WTC11 (cell line): ENCODE results near the gene GLIPR1L2. TPM values are rescaled to one million over a fixed set of nuclear protein-coding genes. Genes with fewer than 3 reads are reported as not detected.

Experiments
- ATAC-seq: fragments of 200-7000 bp; cut with Tn5 transposase; 2 replicates; pipeline ENCODE4 v1.10.0; 2021; ENCODE audit warnings: mild to moderate bottlenecking, moderate library complexity
- CTCF ChIA-PET: fragments of 300-600 bp; sonication (Branson Sonifier 250); formaldehyde crosslinking; loops from one replicate; lab custom pipeline; 2021; ENCODE audit warnings: antibody characterized with exemption; lab: Charles Lee
- POLR2A ChIA-PET: fragments of 350-600 bp; sonication (Branson Sonifier 250); formaldehyde crosslinking; loops from one replicate; lab custom pipeline; 2021; ENCODE audit warnings: antibody characterized with exemption; lab: Charles Lee
- DNase-seq: peaks from one replicate; pipeline ENCODE4 v3.0.0; 2021; ENCODE audit warnings: low spot score
- H3K27ac Mint-ChIP-seq: 2 replicates; pipeline ENCODE4 v1.8.0; 2021; ENCODE audit warnings: mixed read lengths
- H3K27me3 Mint-ChIP-seq: 2 replicates; pipeline ENCODE4 v1.8.0; 2021; ENCODE audit warnings: low read depth, mild to moderate bottlenecking, moderate library complexity, mixed read lengths
- H3K36me3 Mint-ChIP-seq: 2 replicates; pipeline ENCODE4 v1.8.0; 2021; ENCODE audit warnings: mixed read lengths
- H3K4me1 Mint-ChIP-seq: 2 replicates; pipeline ENCODE4 v1.8.0; 2022; ENCODE audit warnings: mixed read lengths
- H3K4me3 Mint-ChIP-seq: 2 replicates; pipeline ENCODE4 v1.8.0; 2021; ENCODE audit warnings: mild to moderate bottlenecking, moderate library complexity, mixed read lengths
- H3K9me3 Mint-ChIP-seq: 2 replicates; pipeline ENCODE4 v1.8.0; 2021; ENCODE audit warnings: mixed read lengths
- ATF1 ChIP-seq: sonication (generic); formaldehyde crosslinking; IDR thresholded peaks from 2 replicates; pipeline ENCODE4 v1.8.1; 2023; ENCODE audit warnings: mild to moderate bottlenecking, moderate library complexity, missing genetic modification reagents
- ATF2 ChIP-seq: sonication (generic); formaldehyde crosslinking; IDR thresholded peaks from 2 replicates; pipeline ENCODE4 v1.8.1; 2022; ENCODE audit warnings: low read depth, missing genetic modification reagents, borderline replicate concordance
- CDX4 ChIP-seq: fragments of 250-450 bp; sonication (Bioruptor Pico); IDR thresholded peaks from 2 replicates; pipeline ENCODE4 v1.9.0; 2021; ENCODE audit warnings: moderate library complexity, mild to moderate bottlenecking, inconsistent platforms, borderline replicate concordance
- CREB1 ChIP-seq: sonication (generic); formaldehyde crosslinking; IDR thresholded peaks from 2 replicates; pipeline ENCODE4 v1.8.0; 2023; ENCODE audit warnings: mild to moderate bottlenecking, missing genetic modification reagents
- CREM ChIP-seq: sonication (generic); formaldehyde crosslinking; IDR thresholded peaks from 2 replicates; pipeline ENCODE4 v1.8.1; 2022; ENCODE audit warnings: mild to moderate bottlenecking, missing genetic modification reagents, moderate library complexity
- E2F4 ChIP-seq: sonication (generic); formaldehyde crosslinking; IDR thresholded peaks from 2 replicates; pipeline ENCODE4 v1.8.1; 2022; ENCODE audit warnings: low read depth, mild to moderate bottlenecking, moderate library complexity, missing genetic modification reagents, borderline replicate concordance
- ERG ChIP-seq: fragments of 250-450 bp; sonication (Bioruptor Pico); IDR thresholded peaks from 2 replicates; pipeline ENCODE4 v1.8.0; 2021; ENCODE audit warnings: mild to moderate bottlenecking
- FOXK1 ChIP-seq: sonication (generic); formaldehyde crosslinking; IDR thresholded peaks from 2 replicates; pipeline ENCODE4 v1.8.0; 2022; ENCODE audit warnings: mild to moderate bottlenecking, moderate library complexity, missing genetic modification reagents
- KAT7 ChIP-seq: sonication (generic); formaldehyde crosslinking; IDR thresholded peaks from 2 replicates; pipeline ENCODE4 v1.8.1; 2023; ENCODE audit warnings: missing genetic modification reagents, mild to moderate bottlenecking, borderline replicate concordance
- MYBL2 ChIP-seq: sonication (generic); formaldehyde crosslinking; IDR thresholded peaks from 2 replicates; pipeline ENCODE4 v1.8.1; 2023; ENCODE audit warnings: mild to moderate bottlenecking, moderate library complexity, missing genetic modification reagents
- OVOL2 ChIP-seq: fragments of 250-450 bp; sonication (Bioruptor Pico); IDR thresholded peaks from 2 replicates; pipeline ENCODE4 v1.9.0; 2021; ENCODE audit warnings: mild to moderate bottlenecking, borderline replicate concordance
- PREB ChIP-seq: sonication (generic); formaldehyde crosslinking; IDR thresholded peaks from 2 replicates; pipeline ENCODE4 v1.8.1; 2022; ENCODE audit warnings: mild to moderate bottlenecking, missing genetic modification reagents, moderate library complexity, borderline replicate concordance
- SMAD4 ChIP-seq: sonication (generic); formaldehyde crosslinking; IDR thresholded peaks from 2 replicates; pipeline ENCODE4 v1.8.0; 2022; ENCODE audit warnings: mild to moderate bottlenecking, missing genetic modification reagents
- SP1 ChIP-seq: sonication (generic); formaldehyde crosslinking; conservative IDR thresholded peaks from 2 replicates; pipeline ENCODE4 v1.8.1; 2022; ENCODE audit warnings: missing genetic modification reagents
- USF2 ChIP-seq: sonication (generic); formaldehyde crosslinking; IDR thresholded peaks from 2 replicates; pipeline ENCODE4 v1.8.1; 2023; ENCODE audit warnings: mild to moderate bottlenecking, missing genetic modification reagents, moderate library complexity
- ZBTB21 ChIP-seq: sonication (generic); formaldehyde crosslinking; IDR thresholded peaks from 2 replicates; pipeline ENCODE4 v1.8.1; 2023; ENCODE audit warnings: mild to moderate bottlenecking, missing genetic modification reagents, borderline replicate concordance
- ZBTB43 ChIP-seq: sonication (generic); formaldehyde crosslinking; IDR thresholded peaks from 2 replicates; pipeline ENCODE4 v1.8.1; 2023; ENCODE audit warnings: mild to moderate bottlenecking, missing genetic modification reagents
- ZNF138 ChIP-seq: sonication (generic); formaldehyde crosslinking; conservative IDR thresholded peaks from 2 replicates; pipeline ENCODE4 v1.8.1; 2022; ENCODE audit warnings: mild to moderate bottlenecking, moderate library complexity, missing genetic modification reagents
- ZNF263 ChIP-seq: sonication (generic); formaldehyde crosslinking; IDR thresholded peaks from 2 replicates; pipeline ENCODE4 v1.8.1; 2022; ENCODE audit warnings: low read depth, mild to moderate bottlenecking, moderate library complexity, missing genetic modification reagents
- ZNF317 ChIP-seq: sonication (generic); formaldehyde crosslinking; IDR thresholded peaks from 2 replicates; pipeline ENCODE4 v1.8.1; 2023; ENCODE audit warnings: low read depth, mild to moderate bottlenecking, moderate library complexity, missing genetic modification reagents, borderline replicate concordance
- ZNF423 ChIP-seq: fragments of 250-450 bp; sonication (Bioruptor Pico); IDR thresholded peaks from 2 replicates; pipeline ENCODE4 v2.1.2; 2022; ENCODE audit warnings: mild to moderate bottlenecking, moderate library complexity
- ZNF425 ChIP-seq: fragments of 250-450 bp; sonication (Bioruptor Pico); conservative IDR thresholded peaks from 2 replicates; pipeline ENCODE4 v1.9.0; 2021; ENCODE audit warnings: mild to moderate bottlenecking
- total RNA-seq: library from RNA; stranded (reverse); gene quantifications from 3 replicates; pipeline ENCODE4 v1.2.3, GENCODE V29; 2021

Gene GLIPR1L2
- total RNA-seq, 1 experiment from 2014 or later = not detected

GRCh38 chr12:75390899-75391538 is at the start of gene GLIPR1L2 (continued):
- TF ChIP-seq ZNF425 (no peak), KAT7 (CRISPR knock-in tag) (no peak), ERG (peak; percentile 50; the same call in 1 of the 2 replicates), USF2 (CRISPR knock-in tag) (0 out of 2 replicates have a peak, but pooled peaks have one; percentile 25), ZBTB21 (CRISPR knock-in tag) (0 out of 2 replicates have a peak, but pooled peaks have one; percentile 34), ZNF263 (peak; percentile 98), FOXK1 (0 out of 2 replicates have a peak, but pooled peaks have one; percentile 38), ZNF423 (CRISPR knock-in tag) (no peak), SP1 (CRISPR knock-in tag) (peak; percentile 41; the same call in 1 of the 2 replicates), ZNF138 (peak; percentile 49; the same call in 1 of the 2 replicates)
- TF ChIP-seq, all 79 proteins: peak for 15

GRCh38 chr12:75341873-75342272 is 49.0 kb upstream of the GLIPR1L2 start:
- H3K4me3 Mint-ChIP-seq = no peak overlapping the region

More at GRCh38 chr12:75341873-75342272, 49.0 kb upstream of the GLIPR1L2 start:
- POLR2A ChIA-PET = no interaction called here
- H3K4me1 Mint-ChIP-seq = 0 out of 2 replicates have a peak, but pooled peaks cover 4% of the 10 kb centered on the region
- TF ChIP-seq ATF2 (CRISPR knock-in tag) (no peak), SMAD4 (CRISPR knock-in tag) (no peak), ZNF317 (CRISPR knock-in tag) (no peak), ATF1 (CRISPR knock-in tag) (no peak), CREB1 (no peak), FOXK1 (no peak), CREM (CRISPR knock-in tag) (no peak), CDX4 (no peak), ZBTB43 (CRISPR knock-in tag) (no peak), MYBL2 (CRISPR knock-in tag) (no peak), OVOL2 (CRISPR knock-in tag) (no peak), ZNF425 (no peak), E2F4 (CRISPR knock-in tag) (no peak), PREB (CRISPR knock-in tag) (no peak)
- TF ChIP-seq, all 79 proteins: peak for 0
- no peaks in the 10 kb centered on the region for H3K36me3 Mint-ChIP-seq
- H3K9me3 Mint-ChIP-seq = peaks cover 12% of the 10 kb centered on the region
- no peak for DNase-seq
- no peaks in the 10 kb centered on the region for H3K27me3 Mint-ChIP-seq
- no peak for ATAC-seq
- CTCF ChIA-PET = no interaction called here
- H3K27ac Mint-ChIP-seq = no peak overlapping the region
